ENCODE measurements around the gene MITF.

DNA sequence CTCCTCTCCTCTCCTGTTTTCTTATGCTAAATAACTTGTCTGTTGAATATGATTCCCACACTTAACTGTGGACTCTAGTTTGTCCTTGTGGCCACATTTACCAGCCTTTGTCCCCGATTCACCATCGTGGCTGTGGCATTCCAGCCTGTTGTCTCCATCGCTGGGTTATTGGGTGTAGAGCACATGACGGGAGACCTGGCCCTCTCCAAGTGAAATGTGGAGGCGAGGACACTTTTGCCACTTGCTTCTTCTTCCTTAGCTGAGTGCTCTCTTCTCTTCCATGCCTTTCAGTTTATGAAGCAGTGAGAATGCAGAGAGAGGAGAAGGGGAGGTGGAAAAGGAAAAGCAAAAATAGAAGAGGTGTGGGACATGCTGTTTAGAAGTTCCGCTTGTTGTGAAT is 198.8 kb downstream of the MITF start:
- TF ChIP-seq, protein P1, sequence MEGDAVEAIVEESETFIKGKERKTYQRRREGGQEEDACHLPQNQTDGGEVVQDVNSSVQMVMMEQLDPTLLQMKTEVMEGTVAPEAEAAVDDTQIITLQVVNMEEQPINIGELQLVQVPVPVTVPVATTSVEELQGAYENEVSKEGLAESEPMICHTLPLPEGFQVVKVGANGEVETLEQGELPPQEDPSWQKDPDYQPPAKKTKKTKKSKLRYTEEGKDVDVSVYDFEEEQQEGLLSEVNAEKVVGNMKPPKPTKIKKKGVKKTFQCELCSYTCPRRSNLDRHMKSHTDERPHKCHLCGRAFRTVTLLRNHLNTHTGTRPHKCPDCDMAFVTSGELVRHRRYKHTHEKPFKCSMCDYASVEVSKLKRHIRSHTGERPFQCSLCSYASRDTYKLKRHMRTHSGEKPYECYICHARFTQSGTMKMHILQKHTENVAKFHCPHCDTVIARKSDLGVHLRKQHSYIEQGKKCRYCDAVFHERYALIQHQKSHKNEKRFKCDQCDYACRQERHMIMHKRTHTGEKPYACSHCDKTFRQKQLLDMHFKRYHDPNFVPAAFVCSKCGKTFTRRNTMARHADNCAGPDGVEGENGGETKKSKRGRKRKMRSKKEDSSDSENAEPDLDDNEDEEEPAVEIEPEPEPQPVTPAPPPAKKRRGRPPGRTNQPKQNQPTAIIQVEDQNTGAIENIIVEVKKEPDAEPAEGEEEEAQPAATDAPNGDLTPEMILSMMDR (IDR thresholded peaks at IDR 0.05) = no peak
- TF ChIP-seq POLR2A (IDR thresholded peaks at IDR 0.05) = no peak
- no peak for TF ChIP-seq POLR2AphosphoS5 (IDR thresholded peaks at IDR 0.05)

Measured in suprapubic skin (tissue), 4 donors.